ENCODE results near the gene LRMDA. TPM values are rescaled to one million over a fixed set of nuclear protein-coding genes. Genes with fewer than 3 reads are reported as not detected.

Gene LRMDA
- total RNA-seq, 1 donor from 2014 or later: 0.96 TPM

DNA sequence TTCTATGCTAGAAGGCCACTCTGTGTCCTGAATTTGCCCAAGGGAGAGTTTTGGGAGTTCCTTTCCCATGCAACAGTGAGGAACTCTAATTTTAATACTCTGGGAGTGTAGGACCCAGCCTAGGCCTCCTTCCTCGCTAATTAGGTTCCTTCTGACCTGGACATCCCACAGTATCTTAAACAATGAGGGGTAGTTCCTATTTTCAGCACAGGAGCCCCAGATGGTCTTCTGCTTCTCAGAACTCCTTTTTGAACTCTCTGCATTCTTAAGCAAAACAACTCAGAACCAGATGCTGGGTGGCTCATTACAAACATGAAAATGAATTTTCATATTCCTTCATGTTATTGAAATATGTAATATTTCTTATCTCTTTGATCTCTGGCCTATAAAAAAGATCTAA, 116.9 kb downstream of the LRMDA start:
- no peaks in the 10 kb centered on the region for H3K27me3 ChIP-seq
- no peaks in the 10 kb centered on the region for H3K36me3 ChIP-seq
- DNase-seq (ENCODE audit: low spot score in 2 of 2): no peak
- no peak overlapping the region for H3K4me3 ChIP-seq
- TF ChIP-seq, protein P1, sequence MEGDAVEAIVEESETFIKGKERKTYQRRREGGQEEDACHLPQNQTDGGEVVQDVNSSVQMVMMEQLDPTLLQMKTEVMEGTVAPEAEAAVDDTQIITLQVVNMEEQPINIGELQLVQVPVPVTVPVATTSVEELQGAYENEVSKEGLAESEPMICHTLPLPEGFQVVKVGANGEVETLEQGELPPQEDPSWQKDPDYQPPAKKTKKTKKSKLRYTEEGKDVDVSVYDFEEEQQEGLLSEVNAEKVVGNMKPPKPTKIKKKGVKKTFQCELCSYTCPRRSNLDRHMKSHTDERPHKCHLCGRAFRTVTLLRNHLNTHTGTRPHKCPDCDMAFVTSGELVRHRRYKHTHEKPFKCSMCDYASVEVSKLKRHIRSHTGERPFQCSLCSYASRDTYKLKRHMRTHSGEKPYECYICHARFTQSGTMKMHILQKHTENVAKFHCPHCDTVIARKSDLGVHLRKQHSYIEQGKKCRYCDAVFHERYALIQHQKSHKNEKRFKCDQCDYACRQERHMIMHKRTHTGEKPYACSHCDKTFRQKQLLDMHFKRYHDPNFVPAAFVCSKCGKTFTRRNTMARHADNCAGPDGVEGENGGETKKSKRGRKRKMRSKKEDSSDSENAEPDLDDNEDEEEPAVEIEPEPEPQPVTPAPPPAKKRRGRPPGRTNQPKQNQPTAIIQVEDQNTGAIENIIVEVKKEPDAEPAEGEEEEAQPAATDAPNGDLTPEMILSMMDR (IDR thresholded peaks at IDR 0.05): no peak
- intact Hi-C loops (cut with DNase I): loop anchor here (5.0 to 10.0 kb wide), 2 partner anchors 104 to 254 kb away; no protein-coding TSS in a partner anchor
- H3K27ac ChIP-seq: peak overlapping the region; percentile 58 to 68
- peaks cover 0 to 28% of the 10 kb centered on the region in 2 donors for H3K4me1 ChIP-seq
- H3K9me3 ChIP-seq: no peaks in the 10 kb centered on the region

DNA sequence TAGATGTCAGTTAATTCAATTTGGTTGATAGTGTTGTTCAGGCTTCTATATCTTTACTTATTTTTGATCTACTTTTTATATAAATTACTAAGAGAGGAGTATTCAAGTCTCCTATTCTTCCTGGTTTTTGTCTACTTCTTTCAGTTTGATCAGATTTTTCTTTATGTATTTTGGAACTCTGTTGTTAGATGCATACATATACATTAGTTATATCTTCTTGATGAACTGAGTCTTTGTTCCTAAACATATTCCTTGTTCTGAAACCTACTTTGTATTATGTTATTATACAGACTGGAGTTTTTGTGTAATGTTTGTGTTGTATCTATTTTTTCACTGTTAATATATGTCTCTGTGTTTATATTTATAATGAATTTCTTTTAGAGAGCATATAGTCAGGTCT, 118.8 kb downstream of the LRMDA start:
- Histone ChIP-seq H3K27me3 (no peaks in the 10 kb centered on the region), H3K36me3 (no peaks in the 10 kb centered on the region), H3K4me3 (no peak overlapping the region), H3K4me1 (peaks cover 0 to 16% of the 10 kb centered on the region in 2 donors), H3K27ac (no peak overlapping the region), H3K9me3 (no peaks in the 10 kb centered on the region)
- no peak for DNase-seq (ENCODE audit: low spot score in 2 of 2)
- TF ChIP-seq, protein P1 (IDR thresholded peaks at IDR 0.05): no peak
- intact Hi-C loops (cut with DNase I): no loop called here

DNA sequence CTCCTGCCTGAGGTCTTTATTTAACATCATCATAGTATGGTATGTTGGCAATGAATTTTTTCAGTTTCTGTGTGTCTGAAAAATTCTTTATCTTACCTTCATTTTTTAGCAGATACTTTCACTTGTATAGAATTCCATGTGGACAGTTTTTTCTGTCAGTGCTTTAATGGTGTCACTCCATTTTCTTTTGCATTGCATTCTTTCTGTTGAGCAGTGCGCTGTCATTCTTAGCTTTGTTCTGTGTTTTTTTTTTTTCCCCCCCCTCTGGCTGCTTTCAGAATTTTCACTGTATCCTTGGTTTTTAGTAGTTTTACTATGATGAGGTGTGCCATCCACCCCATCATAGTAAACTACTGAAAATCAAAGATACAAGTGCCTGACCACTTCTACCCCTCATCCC, 120.7 kb downstream of the LRMDA start:
- Histone ChIP-seq H3K4me3 (no peak overlapping the region), H3K36me3 (no peaks in the 10 kb centered on the region), H3K4me1 (peaks cover 0 to 13% of the 10 kb centered on the region in 2 donors), H3K27me3 (no peaks in the 10 kb centered on the region), H3K27ac (no peak overlapping the region), H3K9me3 (no peaks in the 10 kb centered on the region)
- DNase-seq (ENCODE audit: low spot score in 2 of 2): no peak
- TF ChIP-seq, protein P1 (IDR thresholded peaks at IDR 0.05): no peak
- intact Hi-C loops (cut with DNase I): no loop called here

DNA sequence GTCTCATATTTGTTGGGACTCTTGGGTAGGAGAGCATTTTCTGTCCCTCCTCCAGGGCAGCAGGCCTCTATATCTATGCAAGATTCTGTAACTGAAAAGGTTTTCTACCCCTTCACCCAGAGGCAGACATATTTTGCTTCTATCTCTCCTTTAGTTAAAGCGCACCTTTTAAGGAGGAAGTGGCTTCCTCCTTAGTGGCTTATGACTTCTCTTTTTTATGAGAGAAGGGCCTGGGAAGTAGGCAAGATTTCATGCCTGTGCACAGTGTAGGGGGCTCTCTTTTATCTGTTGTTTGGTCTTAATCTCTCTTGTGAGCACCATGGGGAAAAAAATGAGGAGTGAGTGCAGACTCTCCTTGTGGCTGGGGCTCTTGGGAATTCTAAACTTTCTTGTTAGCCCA, 122.1 kb downstream of the LRMDA start:
- peaks cover 0 to 1% of the 10 kb centered on the region in 2 donors for H3K4me1 ChIP-seq
- intact Hi-C loops (cut with DNase I): no loop called here
- H3K4me3 ChIP-seq: no peak overlapping the region
- no peaks in the 10 kb centered on the region for H3K27me3 ChIP-seq
- H3K9me3 ChIP-seq: no peaks in the 10 kb centered on the region
- no peak overlapping the region for H3K27ac ChIP-seq
- no peaks in the 10 kb centered on the region for H3K36me3 ChIP-seq
- TF ChIP-seq, protein P1 (IDR thresholded peaks at IDR 0.05): no peak
- no peak for DNase-seq (ENCODE audit: low spot score in 2 of 2)

DNA sequence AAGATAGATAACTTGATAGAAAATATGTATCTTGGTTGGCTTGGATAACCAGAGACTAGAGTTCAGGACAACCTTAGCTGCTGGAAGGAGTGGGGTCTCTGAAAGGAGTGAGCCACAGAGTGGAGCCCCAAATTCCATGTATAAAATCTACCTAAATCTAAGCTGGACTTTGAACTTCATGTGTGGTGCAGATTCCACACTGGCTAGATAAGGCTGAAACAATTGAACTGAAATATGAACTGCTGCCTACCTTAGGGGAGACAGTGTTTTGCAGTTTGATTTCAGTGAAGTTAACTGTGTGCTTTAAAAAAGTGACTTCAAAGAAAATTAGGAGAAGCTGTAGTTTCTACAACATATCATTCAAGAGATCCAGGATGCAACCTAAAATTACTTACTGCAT, 123.9 kb downstream of the LRMDA start:
- Histone ChIP-seq H3K4me3 (no peak overlapping the region), H3K27me3 (no peaks in the 10 kb centered on the region), H3K4me1 (no peaks in the 10 kb centered on the region), H3K36me3 (no peaks in the 10 kb centered on the region), H3K9me3 (no peaks in the 10 kb centered on the region), H3K27ac (no peak overlapping the region)
- DNase-seq (ENCODE audit: low spot score in 2 of 2): no peak
- intact Hi-C loops (cut with DNase I): no loop called here
- TF ChIP-seq, protein P1 (IDR thresholded peaks at IDR 0.05): no peak

DNA sequence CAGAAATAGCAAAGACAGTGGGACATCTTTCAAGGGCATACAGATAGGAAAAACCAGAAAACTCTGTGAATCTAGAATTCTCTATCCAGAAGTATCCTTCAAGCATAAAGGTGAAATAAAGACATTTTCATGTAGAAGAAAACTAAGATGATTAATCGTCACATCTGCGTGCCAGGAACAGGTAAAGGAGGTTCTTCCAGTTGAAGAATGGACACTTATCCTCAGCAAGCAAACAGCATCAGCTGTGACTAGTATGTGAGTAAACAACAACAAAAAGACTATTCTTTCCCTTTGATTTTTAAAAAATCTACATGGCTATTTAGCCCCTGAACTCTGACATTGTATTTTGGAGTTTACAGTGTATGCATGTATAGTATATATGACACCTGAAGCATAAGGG, 124.9 kb downstream of the LRMDA start:
- no peaks in the 10 kb centered on the region for H3K27me3 ChIP-seq
- intact Hi-C loops (cut with DNase I): no loop called here
- TF ChIP-seq, protein P1 (IDR thresholded peaks at IDR 0.05): no peak
- no peaks in the 10 kb centered on the region for H3K36me3 ChIP-seq
- DNase-seq (ENCODE audit: low spot score in 2 of 2): no peak
- no peaks in the 10 kb centered on the region for H3K9me3 ChIP-seq
- no peak overlapping the region for H3K27ac ChIP-seq
- no peak overlapping the region for H3K4me3 ChIP-seq
- no peaks in the 10 kb centered on the region for H3K4me1 ChIP-seq

All from ascending aorta (tissue), 2 donors.